Measurements from ENCODE around the gene FOXA3. TPM values are rescaled to one million over a fixed set of nuclear protein-coding genes. Genes with fewer than 3 reads are reported as not detected.
"Not testable (repeated sequence)": the region's sequence is repeated elsewhere in the genome, so short reads cannot be mapped to it uniquely, and the experiment has no call there.

The FOXA3 gene
- total RNA-seq, 2 experiments from 2014 or later = 0.28 to 0.39 TPM

- H3K9me3 Mint-ChIP-seq = no peaks in the 10 kb centered on the region
- peaks cover 16% of the 10 kb centered on the region for H3K4me1 Mint-ChIP-seq
- H3K36me3 Mint-ChIP-seq = peaks cover 3% of the 10 kb centered on the region
- peak overlapping the region; percentile 91 for H3K4me3 Mint-ChIP-seq
- peak; percentile 89 for DNase-seq
- H3K27ac Mint-ChIP-seq = peak overlapping the region; percentile 93
- no peaks in the 10 kb centered on the region for H3K27me3 Mint-ChIP-seq
Observed at GRCh38 chr19:45886427-45887199, 22.5 kb downstream of the FOXA3 start.

- Mint-ChIP-seq H3K4me1 (peaks cover 12% of the 10 kb centered on the region), H3K9me3 (no peaks in the 10 kb centered on the region), H3K4me3 (peak overlapping the region; percentile 91), H3K27me3 (no peaks in the 10 kb centered on the region), H3K36me3 (peaks cover 3% of the 10 kb centered on the region), H3K27ac (peak overlapping the region; percentile 93)
- DNase-seq = no peak
Observed at GRCh38 chr19:45887200-45887710, 23.1 kb downstream of the FOXA3 start.

- no peaks in the 10 kb centered on the region for H3K27me3 Mint-ChIP-seq
- H3K27ac Mint-ChIP-seq = no peak overlapping the region
- H3K36me3 Mint-ChIP-seq = no peaks in the 10 kb centered on the region
- no peak for DNase-seq
- peaks cover 6% of the 10 kb centered on the region for H3K4me1 Mint-ChIP-seq
- no peak overlapping the region for H3K4me3 Mint-ChIP-seq
- H3K9me3 Mint-ChIP-seq = no peaks in the 10 kb centered on the region
Observed at GRCh38 chr19:45889210-45889885, 25.2 kb downstream of the FOXA3 start.

GRCh38 chr19:45890877-45891276 is 26.8 kb downstream of the FOXA3 start:
- no peak for DNase-seq
- Mint-ChIP-seq H3K4me3 (no peak overlapping the region), H3K27me3 (no peaks in the 10 kb centered on the region), H3K4me1 (peaks cover 6% of the 10 kb centered on the region), H3K9me3 (no peaks in the 10 kb centered on the region), H3K27ac (no peak overlapping the region), H3K36me3 (peaks cover 6% of the 10 kb centered on the region)

- H3K9me3 Mint-ChIP-seq = no peaks in the 10 kb centered on the region
- no peak overlapping the region for H3K4me3 Mint-ChIP-seq
- peaks cover 7% of the 10 kb centered on the region for H3K36me3 Mint-ChIP-seq
- no peaks in the 10 kb centered on the region for H3K27me3 Mint-ChIP-seq
- H3K27ac Mint-ChIP-seq = peak overlapping the region; percentile 35
- DNase-seq = no peak
- H3K4me1 Mint-ChIP-seq = peaks cover 5% of the 10 kb centered on the region
Observed at GRCh38 chr19:45895519-45895972, 31.4 kb downstream of the FOXA3 start.

GRCh38 chr19:45895983-45896599 is 32.0 kb downstream of the FOXA3 start:
- H3K27me3 Mint-ChIP-seq, H3K4me3 Mint-ChIP-seq, H3K9me3 Mint-ChIP-seq, DNase-seq, H3K4me1 Mint-ChIP-seq, H3K27ac Mint-ChIP-seq, H3K36me3 Mint-ChIP-seq: not testable (repeated sequence)

- peaks cover 7% of the 10 kb centered on the region for H3K36me3 Mint-ChIP-seq
- no peaks in the 10 kb centered on the region for H3K9me3 Mint-ChIP-seq
- no peak overlapping the region for H3K27ac Mint-ChIP-seq
- H3K4me1 Mint-ChIP-seq = peaks cover 11% of the 10 kb centered on the region
- no peaks in the 10 kb centered on the region for H3K27me3 Mint-ChIP-seq
- DNase-seq = no peak
- H3K4me3 Mint-ChIP-seq = no peak overlapping the region
Observed at GRCh38 chr19:45897261-45897812, 33.2 kb downstream of the FOXA3 start.

- Mint-ChIP-seq H3K9me3 (no peaks in the 10 kb centered on the region), H3K27ac (no peak overlapping the region), H3K4me1 (peaks cover 11% of the 10 kb centered on the region), H3K27me3 (no peaks in the 10 kb centered on the region), H3K4me3 (no peak overlapping the region), H3K36me3 (peaks cover 7% of the 10 kb centered on the region)
- DNase-seq = no peak
Observed at GRCh38 chr19:45899253-45899652, 35.1 kb downstream of the FOXA3 start.

- Mint-ChIP-seq H3K27me3 (no peaks in the 10 kb centered on the region), H3K4me3 (no peak overlapping the region), H3K9me3 (no peaks in the 10 kb centered on the region), H3K4me1 (peaks cover 11% of the 10 kb centered on the region), H3K27ac (no peak overlapping the region), H3K36me3 (peaks cover 6% of the 10 kb centered on the region)
- no peak for DNase-seq
Observed at GRCh38 chr19:45899919-45900589, 35.9 kb downstream of the FOXA3 start.

- Mint-ChIP-seq H3K27me3 (no peaks in the 10 kb centered on the region), H3K27ac (no peak overlapping the region), H3K4me1 (peaks cover 11% of the 10 kb centered on the region), H3K36me3 (peaks cover 1% of the 10 kb centered on the region), H3K4me3 (peak overlapping the region; percentile 37), H3K9me3 (no peaks in the 10 kb centered on the region)
- DNase-seq = no peak
Observed at GRCh38 chr19:45900738-45901431, 36.8 kb downstream of the FOXA3 start.

GRCh38 chr19:45901432-45901911 is 37.3 kb downstream of the FOXA3 start:
- no peak overlapping the region for H3K27ac Mint-ChIP-seq
- peaks cover 11% of the 10 kb centered on the region for H3K4me1 Mint-ChIP-seq
- H3K36me3 Mint-ChIP-seq = peaks cover 1% of the 10 kb centered on the region
- peak; percentile 55 for DNase-seq
- H3K9me3 Mint-ChIP-seq = no peaks in the 10 kb centered on the region
- peak overlapping the region; percentile 43 for H3K4me3 Mint-ChIP-seq
- H3K27me3 Mint-ChIP-seq = no peaks in the 10 kb centered on the region

- Mint-ChIP-seq H3K27me3 (no peaks in the 10 kb centered on the region), H3K4me1 (peaks cover 11% of the 10 kb centered on the region), H3K4me3 (peak within 1 kb of the TSS; percentile 91), H3K9me3 (no peaks in the 10 kb centered on the region), H3K36me3 (peaks cover 1% of the 10 kb centered on the region), H3K27ac (peak within 1 kb of the TSS; percentile 74)
- no peak for DNase-seq
Observed at GRCh38 chr19:45901912-45902650, 38.0 kb downstream of the FOXA3 start, which contains the start of gene MYPOP. Gene MYPOP (minus strand): TSS chr19:45902613. CDS start chr19:45901773, 840 bp downstream.
